Gastroesophageal sphincter (tissue), 3 donors: ENCODE measurements around the gene EDN1.

Experiments
- CTCF ChIP-seq, 4 experiments: fragments of 200-600 bp in 2 of 4; fragments of 450-650 bp in 2 of 4; sonication (generic) in 1 of 4; IDR thresholded peaks; one replicate each; pipeline ENCODE4 v1.5.1; 2017 to 2019; ENCODE audit warnings: antibody characterized with exemption in 4 of 4, mild to moderate bottlenecking in 2 of 4, moderate library complexity in 2 of 4
- EP300 ChIP-seq: sonication (generic); formaldehyde crosslinking; IDR thresholded peaks from one replicate; pipeline ENCODE4 v1.6.1; 2017; ENCODE audit warnings: antibody characterized with exemption, mild to moderate bottlenecking

GRCh38 chr6:12333128-12333527, 43.0 kb downstream of the EDN1 start:
- TF ChIP-seq CTCF (IDR thresholded peaks at IDR 0.05) (no peak), EP300 (no peak)
